Lung (tissue), 12 donors: Measurements from ENCODE around the gene PUSL1. TPM values are rescaled to one million over a fixed set of nuclear protein-coding genes. Genes with fewer than 3 reads are reported as not detected.
A peak's percentile ranks its signal among the peaks of the same experiment; 100 is the strongest.

Experiments used
- ATAC-seq: fragments of 200-7000 bp; cut with Tn5 transposase; one replicate; pipeline ENCODE4 v1.9.1; 2020; ENCODE audit warnings: moderate number of reproducible peaks; ENCODE audit not compliant: insufficient read depth, low FRiP score
- DNase-seq, 3 donors: peaks; one replicate each; pipeline ENCODE4 v3.0.0-alpha.2; 2013 to 2017
- H3K27ac ChIP-seq, 2 donors: one replicate each; pipeline ENCODE4 v1.5.1; 2013; ENCODE audit warnings: mild to moderate bottlenecking in 2 of 2, moderate library complexity in 2 of 2, control low read depth in 1 of 2, inconsistent platforms in 1 of 2, low read depth in 1 of 2, low read length in 1 of 2
- H3K27me3 ChIP-seq, 3 donors: one replicate each; pipeline ENCODE4 v1.5.1; 2013; ENCODE audit warnings: low read length in 2 of 3; ENCODE audit not compliant: control insufficient read depth in 3 of 3, insufficient read depth in 3 of 3
- H3K36me3 ChIP-seq, 4 donors: one replicate each; pipeline ENCODE4 v1.5.1; 2013; ENCODE audit warnings: low read length in 4 of 4, mild to moderate bottlenecking in 1 of 4, moderate library complexity in 1 of 4; ENCODE audit not compliant: control insufficient read depth in 4 of 4, insufficient read depth in 4 of 4
- H3K4me1 ChIP-seq, 5 donors: one replicate each; pipeline ENCODE4 v1.5.1; 2013; ENCODE audit warnings: low read length in 5 of 5, mild to moderate bottlenecking in 2 of 5, moderate library complexity in 1 of 5; ENCODE audit not compliant: control insufficient read depth in 5 of 5, insufficient read depth in 5 of 5
- H3K4me3 ChIP-seq: one replicate; pipeline ENCODE4 v1.5.1; 2013; ENCODE audit warnings: mild to moderate bottlenecking, control low read depth, moderate library complexity
- H3K9ac ChIP-seq, 2 donors: one replicate each; pipeline ENCODE4 v1.5.1; 2013; ENCODE audit warnings: low read length in 2 of 2, control low read depth in 1 of 2; ENCODE audit not compliant: insufficient read depth in 1 of 2
- H3K9me3 ChIP-seq, 4 donors: one replicate each; pipeline ENCODE4 v1.5.1; 2013; ENCODE audit warnings: low read length in 3 of 4, mild to moderate bottlenecking in 1 of 4, moderate library complexity in 1 of 4; ENCODE audit not compliant: control insufficient read depth in 4 of 4, insufficient read depth in 3 of 4
- CTCF ChIP-seq: IDR thresholded peaks from 2 replicates; pipeline ENCODE4 v1.5.1; 2012; ENCODE audit warnings: mild to moderate bottlenecking; ENCODE audit errors: control extremely low read depth, extremely low read depth
- WGBS, 2 donors: extraction: QIAGEN DNeasy Blood & Tissue Kit; methylation state at CpG; one replicate each; pipeline ENCODE4 v1.1.7; 2013; 5-methylcytosine and 5-hydroxymethylcytosine counted together
- polyA plus RNA-seq, 2 donors: library from polyadenylated mRNA; stranded (reverse); fragments of 200-250 nt; gene quantifications; one replicate each; pipeline ENCODE4 v1.2.1, GENCODE V29; 2013
- total RNA-seq, 2 donors: library from RNA; depleted of rRNA in 1 of 2; stranded (reverse); fragments of >200 nt in 1 of 2; gene quantifications; one replicate each; pipeline ENCODE4 v1.2.1, GENCODE V29; 2014 to 2021
- donor health status: control.
- donor health status: control.
- donor health status: Bipolar disorder and iron deficiency.
- donor health status: healthy.
- donor health status: DM: yes; HTN: yes; CAD: no.

Gene PUSL1
- total and polyA plus RNA-seq, 4 donors: 11.3 to 23.7 (median 18.6) TPM

- ATAC-seq: no peak
- H3K9me3 ChIP-seq: peaks cover 0 to 5% (median 0%) of the 10 kb centered on the region in 4 donors
- H3K27ac ChIP-seq: peak overlapping the region in 1 of 2 donors; percentile 49
- no peaks in the 10 kb centered on the region for H3K27me3 ChIP-seq
- H3K4me1 ChIP-seq: peaks cover 0 to 10% (median 0%) of the 10 kb centered on the region in 5 donors
- H3K36me3 ChIP-seq: peaks cover 9 to 60% (median 12%) of the 10 kb centered on the region in 4 donors
- H3K4me3 ChIP-seq: no peak overlapping the region
- no peak for DNase-seq
- no peak overlapping the region for H3K9ac ChIP-seq
- 74 to 82% methylated on average over 26 of the region's 26 CpGs for WGBS, 2 donors
- TF ChIP-seq CTCF: no peak
Measured at GRCh38 chr1:1259951-1260600, 48.3 kb upstream of the PUSL1 start.

- DNase-seq (no peak), ATAC-seq (no peak)
- TF ChIP-seq CTCF: no peak
- Histone ChIP-seq H3K4me1 (peaks cover 0 to 10% (median 0%) of the 10 kb centered on the region in 5 donors), H3K36me3 (peaks cover 6 to 56% (median 14%) of the 10 kb centered on the region in 4 donors), H3K4me3 (no peak overlapping the region), H3K27me3 (no peaks in the 10 kb centered on the region), H3K9me3 (peaks cover 0 to 5% (median 0%) of the 10 kb centered on the region in 4 donors), H3K9ac (no peak overlapping the region), H3K27ac (peak overlapping the region in 1 of 2 donors; percentile 51)
- 54 to 57% methylated on average over 16 of the region's 16 CpGs for WGBS, 2 donors
Measured at GRCh38 chr1:1260843-1261560, 47.4 kb upstream of the PUSL1 start.

GRCh38 chr1:1262071-1262470 is 46.3 kb upstream of the PUSL1 start:
- no peak for DNase-seq
- Histone ChIP-seq H3K36me3 (peaks cover 6 to 52% (median 14%) of the 10 kb centered on the region in 4 donors), H3K4me3 (no peak overlapping the region), H3K27me3 (no peaks in the 10 kb centered on the region), H3K9me3 (peaks cover 0 to 5% (median 0%) of the 10 kb centered on the region in 4 donors), H3K4me1 (peaks cover 0 to 10% (median 0%) of the 10 kb centered on the region in 5 donors), H3K27ac (no peak overlapping the region), H3K9ac (no peak overlapping the region)
- 97% methylated on average over 17 of the region's 17 CpGs for WGBS, 2 donors
- no peak for ATAC-seq
- no peak for TF ChIP-seq CTCF
